GM12891 (cell line): Measurements from ENCODE around the gene IL18BP.

Experiments
- POLR2A ChIP-seq: IDR thresholded peaks from 2 replicates; pipeline ENCODE4 v1.6.1; 2011; ENCODE audit warnings: low read depth, low read length, control low read depth
- SPI1 ChIP-seq: IDR thresholded peaks from 2 replicates; pipeline ENCODE4 v1.6.1; 2011; ENCODE audit warnings: low read depth, low read length, control low read depth

- TF ChIP-seq POLR2A, result no peak
- TF ChIP-seq SPI1, result no peak
These were observed 8.0 kb upstream of the IL18BP start for GRCh38 chr11:71990701-71991100.
